CD4-positive, alpha-beta memory T cell (primary cell): ENCODE results near the gene SS18. TPM values are rescaled to one million over a fixed set of nuclear protein-coding genes. Genes with fewer than 3 reads are reported as not detected.

Experiments used
- CTCF ChIA-PET: fragments of 350-600 bp; sonication (Branson Sonifier 250); formaldehyde crosslinking; loops from one replicate; lab custom pipeline; 2021; ENCODE audit warnings: inconsistent platforms; ENCODE audit not compliant: partially characterized antibody; lab: Charles Lee
- POLR2A ChIA-PET: fragments of 350-600 bp; sonication (Branson Sonifier 250); formaldehyde crosslinking; loops from one replicate; lab custom pipeline; 2021; ENCODE audit not compliant: partially characterized antibody; lab: Charles Lee
- DNase-seq, 5 donors: peaks; one replicate each; pipeline versions ENCODE4 v3.0.0 to v3.0.0-alpha.2; 2020 to 2022; ENCODE audit warnings: mixed read lengths in 1 of 5
- H3K27ac ChIP-seq: one replicate; pipeline ENCODE4 v1.7.0; 2013; ENCODE audit warnings: low read depth, low read length
- H3K27me3 ChIP-seq: 2 replicates; pipeline ENCODE4 v1.7.0; 2013; ENCODE audit warnings: mild to moderate bottlenecking, low read length, moderate library complexity; ENCODE audit not compliant: insufficient read depth
- H3K36me3 ChIP-seq: 2 replicates; pipeline ENCODE4 v1.7.0; 2013; ENCODE audit warnings: mild to moderate bottlenecking, low read length, moderate library complexity; ENCODE audit not compliant: insufficient read depth
- H3K4me1 ChIP-seq: 2 replicates; pipeline ENCODE4 v1.7.0; 2013; ENCODE audit warnings: mild to moderate bottlenecking, low read length, moderate library complexity; ENCODE audit not compliant: insufficient read depth
- H3K4me3 ChIP-seq, 2 donors: one replicate each; pipeline ENCODE4 v1.7.0; 2013; ENCODE audit warnings: low read length in 2 of 2, mild to moderate bottlenecking in 1 of 2
- H3K9me3 ChIP-seq, 2 donors: one replicate each; pipeline ENCODE4 v1.7.0; 2013; ENCODE audit warnings: low read length in 2 of 2, control low read depth in 1 of 2; ENCODE audit not compliant: control insufficient read depth in 1 of 2
- H3K27ac Mint-ChIP-seq, 7 donors: one replicate each; pipeline ENCODE4 v1.8.0; 2020 to 2021; ENCODE audit warnings: mixed read lengths in 7 of 7, mild to moderate bottlenecking in 6 of 7, inconsistent platforms in 3 of 7, moderate library complexity in 3 of 7
- H3K27me3 Mint-ChIP-seq, 2 donors: one replicate each; pipeline ENCODE4 v1.8.0; 2020 to 2021; ENCODE audit warnings: mixed read lengths in 2 of 2
- H3K36me3 Mint-ChIP-seq, 2 donors: one replicate each; pipeline ENCODE4 v1.8.0; 2020 to 2021; ENCODE audit warnings: mixed read lengths in 2 of 2, inconsistent platforms in 1 of 2, mild to moderate bottlenecking in 1 of 2
- H3K4me1 Mint-ChIP-seq, 4 donors: one replicate each; pipeline ENCODE4 v1.8.0; 2020 to 2021; ENCODE audit warnings: mixed read lengths in 4 of 4, mild to moderate bottlenecking in 1 of 4
- H3K4me3 Mint-ChIP-seq, 8 donors: one replicate each; pipeline ENCODE4 v1.8.0; 2020 to 2021; ENCODE audit warnings: mixed read lengths in 8 of 8, mild to moderate bottlenecking in 7 of 8, moderate library complexity in 6 of 8, inconsistent platforms in 3 of 8
- H3K9me3 Mint-ChIP-seq, 8 donors: one replicate each; pipeline ENCODE4 v1.8.0; 2020 to 2021; ENCODE audit warnings: mixed read lengths in 8 of 8, mild to moderate bottlenecking in 5 of 8, inconsistent platforms in 3 of 8, moderate library complexity in 1 of 8
- intact Hi-C: fragments of 100-400 bp; cut with micrococcal nuclease; formaldehyde crosslinking; loops from one replicate; pipeline ENCODE4 v1.15.1; 2023
- polyA plus RNA-seq, 2 donors: library from polyadenylated mRNA; unstranded; fragments of 300-500 nt; fragmentation: Illumina TruSeq; gene quantifications; one replicate each; pipeline ENCODE4 v1.2.3, GENCODE V29; 2021
- total RNA-seq, 2 experiments: library from RNA; stranded (reverse); gene quantifications; one replicate each; pipeline ENCODE4 v1.2.3, GENCODE V29; 2021

Gene SS18
- total and polyA plus RNA-seq, 4 experiments from 2014 or later = 34.5 to 79.3 (median 58.9) TPM

DNA sequence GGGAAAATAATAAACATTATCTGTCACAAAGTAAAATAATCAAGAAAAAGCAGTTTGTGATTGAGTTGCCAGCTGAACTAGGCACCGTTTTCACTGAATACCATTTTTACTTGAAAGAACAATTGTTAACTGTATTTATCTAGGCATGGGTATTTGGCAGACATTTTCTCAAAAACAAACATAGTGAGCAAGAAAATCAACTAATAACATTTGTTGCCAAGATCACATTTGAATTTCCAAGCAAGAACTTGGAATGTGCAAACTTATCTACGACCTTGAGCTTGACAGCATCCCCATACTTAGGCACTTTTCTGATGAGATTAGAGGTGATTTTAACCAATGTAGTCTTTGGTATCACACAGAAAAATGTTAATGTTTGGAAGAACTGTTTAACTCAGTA, 16.7 kb downstream of the SS18 start:
- H3K27me3 ChIP-seq = no peaks in the 10 kb centered on the region
- ChIA-PET POLR2A (no interaction called here), CTCF (no interaction called here)
- H3K36me3 ChIP-seq = peaks cover 23% of the 10 kb centered on the region
- Mint-ChIP-seq H3K4me1 (peaks cover 21 to 41% (median 30%) of the 10 kb centered on the region in 4 donors), H3K36me3 (peaks cover 61 to 65% of the 10 kb centered on the region in 2 donors), H3K27me3 (no peaks in the 10 kb centered on the region), H3K4me3 (no peak overlapping the region), H3K9me3 (peaks cover 0 to 12% (median 4%) of the 10 kb centered on the region in 8 donors), H3K27ac (no peak overlapping the region)
- intact Hi-C loops = no loop called here
- no peak for DNase-seq
- H3K4me3 ChIP-seq = no peak overlapping the region
- peaks cover 4% of the 10 kb centered on the region for H3K4me1 ChIP-seq
- H3K9me3 ChIP-seq = peaks cover 0 to 3% of the 10 kb centered on the region in 2 donors
- H3K27ac ChIP-seq = no peak overlapping the region

DNA sequence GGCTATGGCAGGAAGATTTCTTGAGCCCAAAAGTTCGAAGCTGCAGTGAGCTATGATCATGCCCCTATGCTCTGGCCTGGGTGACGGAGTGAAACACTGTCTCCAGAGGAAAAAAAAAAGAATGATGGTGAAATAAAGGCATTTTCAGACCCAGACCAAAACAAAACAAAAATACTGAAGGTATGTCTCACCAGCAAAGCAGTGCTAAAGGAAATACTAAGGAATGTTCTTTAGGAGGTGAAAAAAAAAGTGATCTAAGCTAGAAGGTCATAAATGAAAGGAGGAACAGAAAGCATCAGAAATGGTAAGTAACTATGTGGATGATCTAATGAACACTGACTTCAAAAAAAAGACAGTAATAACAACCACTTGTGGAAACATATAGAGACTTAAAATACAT, 18.7 kb downstream of the SS18 start:
- no peak overlapping the region for H3K27ac Mint-ChIP-seq
- peaks cover 0 to 3% of the 10 kb centered on the region in 2 donors for H3K9me3 ChIP-seq
- H3K36me3 Mint-ChIP-seq = peaks cover 69% of the 10 kb centered on the region in 2 donors
- POLR2A ChIA-PET = no interaction called here
- no peak overlapping the region for H3K4me3 ChIP-seq
- peaks cover 33% of the 10 kb centered on the region for H3K36me3 ChIP-seq
- H3K27me3 ChIP-seq = no peaks in the 10 kb centered on the region
- H3K9me3 Mint-ChIP-seq = peaks cover 0 to 12% (median 4%) of the 10 kb centered on the region in 8 donors
- H3K4me1 ChIP-seq = peaks cover 10% of the 10 kb centered on the region
- no peaks in the 10 kb centered on the region for H3K27me3 Mint-ChIP-seq
- DNase-seq = no peak
- intact Hi-C loops = no loop called here
- no peak overlapping the region for H3K27ac ChIP-seq
- CTCF ChIA-PET = interaction anchor here (1.2 kb wide), 1 partner anchor 20 kb away, joined by 4 read pairs; no protein-coding TSS in a partner anchor
- H3K4me1 Mint-ChIP-seq = peaks cover 22 to 44% (median 35%) of the 10 kb centered on the region in 4 donors
- peak overlapping the region in 1 of 8 donors; percentile 3 for H3K4me3 Mint-ChIP-seq

DNA sequence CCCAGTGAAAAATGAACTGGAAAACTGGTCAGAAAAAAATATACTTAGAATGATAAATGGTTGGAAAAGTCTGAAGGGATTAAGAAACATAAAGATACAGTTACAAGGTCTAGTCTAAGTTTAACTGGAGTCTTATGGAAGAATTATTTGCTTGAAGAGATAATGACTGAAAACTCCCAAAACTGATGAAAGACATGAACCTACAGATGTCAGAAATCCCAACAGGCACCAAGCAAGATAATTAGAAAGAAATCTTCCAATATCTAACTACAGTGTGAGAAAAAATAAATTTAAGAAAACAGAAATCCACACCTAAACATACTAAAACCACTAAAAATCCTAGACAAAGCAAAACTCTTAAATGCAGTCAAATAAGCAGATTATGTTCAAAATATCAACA, 19.4 kb downstream of the SS18 start:
- peaks cover 0 to 12% (median 4%) of the 10 kb centered on the region in 8 donors for H3K9me3 Mint-ChIP-seq
- ChIA-PET CTCF (interaction anchor here (1.2 kb wide), 1 partner anchor 21 kb away, joined by 4 read pairs; no protein-coding TSS in a partner anchor), POLR2A (no interaction called here)
- H3K4me3 Mint-ChIP-seq = no peak overlapping the region
- DNase-seq = no peak
- H3K27me3 Mint-ChIP-seq = no peaks in the 10 kb centered on the region
- Histone ChIP-seq H3K9me3 (peaks cover 0 to 3% of the 10 kb centered on the region in 2 donors), H3K27ac (no peak overlapping the region), H3K4me1 (peaks cover 10% of the 10 kb centered on the region), H3K27me3 (no peaks in the 10 kb centered on the region), H3K4me3 (no peak overlapping the region), H3K36me3 (peaks cover 28% of the 10 kb centered on the region)
- intact Hi-C loops = no loop called here
- H3K36me3 Mint-ChIP-seq = peaks cover 70% of the 10 kb centered on the region in 2 donors
- no peak overlapping the region for H3K27ac Mint-ChIP-seq
- H3K4me1 Mint-ChIP-seq = peaks cover 23 to 41% (median 32%) of the 10 kb centered on the region in 4 donors

DNA sequence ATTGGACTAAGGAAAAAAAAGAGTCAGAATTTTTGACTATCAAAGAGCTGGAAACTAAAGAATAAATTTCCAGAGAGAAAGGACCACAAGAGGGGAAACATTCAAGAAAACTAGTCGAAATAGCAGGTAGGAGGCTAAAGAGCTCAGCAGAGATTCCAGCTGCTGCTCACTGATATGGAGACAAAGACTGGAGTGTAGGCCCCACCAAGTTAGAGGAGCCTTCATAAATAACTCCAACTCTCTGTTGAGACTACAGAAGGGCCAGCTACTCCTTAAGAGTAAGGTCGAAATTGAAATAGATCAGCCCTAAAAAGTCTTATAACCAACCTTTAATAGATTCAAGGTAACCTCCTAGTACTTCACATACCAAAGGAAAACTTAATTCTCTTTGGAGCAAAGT, 31.1 kb downstream of the SS18 start:
- peaks cover 16% of the 10 kb centered on the region for H3K36me3 ChIP-seq
- peaks cover 43 to 50% of the 10 kb centered on the region in 2 donors for H3K36me3 Mint-ChIP-seq
- H3K9me3 Mint-ChIP-seq = no peaks in the 10 kb centered on the region
- no peaks in the 10 kb centered on the region for H3K27me3 ChIP-seq
- CTCF ChIA-PET = interaction anchor here (1.1 kb wide), 1 partner anchor 260 kb away, joined by 3 read pairs; no protein-coding TSS in a partner anchor
- intact Hi-C loops = no loop called here
- DNase-seq = no peak
- POLR2A ChIA-PET = interaction anchor here (0.6 to 1.0 kb wide), 2 partner anchors 29 to 157 kb away, joined by 3 read pairs; no protein-coding TSS in a partner anchor
- H3K27ac Mint-ChIP-seq = peak overlapping the region in 2 of 7 donors; percentile 34 to 63
- H3K4me3 ChIP-seq = no peak overlapping the region
- no peak overlapping the region for H3K27ac ChIP-seq
- no peak overlapping the region for H3K4me3 Mint-ChIP-seq
- H3K9me3 ChIP-seq = no peaks in the 10 kb centered on the region
- peaks cover 7% of the 10 kb centered on the region for H3K4me1 ChIP-seq
- H3K27me3 Mint-ChIP-seq = no peaks in the 10 kb centered on the region
- peaks cover 12 to 18% (median 14%) of the 10 kb centered on the region in 4 donors for H3K4me1 Mint-ChIP-seq

DNA sequence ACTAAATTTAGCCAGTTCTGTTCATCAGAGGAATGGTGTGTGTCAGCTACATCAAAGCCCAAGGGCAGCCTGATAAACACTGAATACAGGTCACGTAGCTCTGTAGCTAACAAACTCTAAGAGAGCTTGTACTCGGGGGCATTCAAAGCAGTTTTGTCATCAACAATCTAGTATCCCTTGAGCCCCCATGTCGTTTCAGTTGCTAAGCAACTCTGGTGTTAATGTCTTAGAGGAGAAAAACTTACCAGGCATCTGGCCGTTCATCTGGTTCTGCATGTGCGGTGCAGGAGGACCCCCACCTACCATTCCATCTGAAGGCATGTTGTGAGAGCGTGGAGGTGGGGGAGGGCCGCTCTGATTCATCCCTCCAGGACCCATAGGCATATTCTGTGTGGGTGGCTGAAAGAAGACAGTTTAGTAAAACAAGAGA, 33.1 kb downstream of the SS18 start:
- Histone ChIP-seq H3K27me3 (no peaks in the 10 kb centered on the region), H3K9me3 (no peaks in the 10 kb centered on the region), H3K36me3 (peaks cover 25% of the 10 kb centered on the region), H3K4me3 (no peak overlapping the region), H3K27ac (no peak overlapping the region), H3K4me1 (peaks cover 7% of the 10 kb centered on the region)
- Mint-ChIP-seq H3K36me3 (peaks cover 53 to 60% of the 10 kb centered on the region in 2 donors), H3K4me1 (peaks cover 18 to 21% (median 19%) of the 10 kb centered on the region in 4 donors), H3K9me3 (no peaks in the 10 kb centered on the region), H3K27me3 (no peaks in the 10 kb centered on the region), H3K4me3 (no peak overlapping the region), H3K27ac (peak overlapping the region in 1 of 7 donors; percentile 18)
- POLR2A ChIA-PET = no interaction called here
- intact Hi-C loops = no loop called here
- DNase-seq = no peak
- CTCF ChIA-PET = no interaction called here

DNA sequence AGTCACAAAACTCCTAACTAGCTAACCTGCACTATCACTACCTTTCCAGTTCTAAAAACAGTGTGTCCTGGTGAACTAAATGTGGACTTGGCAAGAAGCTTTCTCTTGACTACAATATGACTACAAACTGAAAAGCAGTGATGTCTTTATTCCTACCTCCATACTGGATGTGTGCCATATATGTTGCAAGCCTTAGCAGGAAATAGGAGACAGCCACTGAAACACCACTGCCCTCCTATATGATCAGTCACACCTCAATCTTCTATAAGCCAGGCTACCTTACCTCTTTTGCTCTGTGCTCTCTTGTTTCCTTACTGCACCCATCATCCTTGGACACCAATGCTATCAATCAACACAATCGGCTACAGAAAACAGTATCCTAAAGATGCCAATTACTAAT, 34.1 kb downstream of the SS18 start:
- H3K36me3 Mint-ChIP-seq = peaks cover 46 to 59% of the 10 kb centered on the region in 2 donors
- POLR2A ChIA-PET = no interaction called here
- CTCF ChIA-PET = no interaction called here

DNA sequence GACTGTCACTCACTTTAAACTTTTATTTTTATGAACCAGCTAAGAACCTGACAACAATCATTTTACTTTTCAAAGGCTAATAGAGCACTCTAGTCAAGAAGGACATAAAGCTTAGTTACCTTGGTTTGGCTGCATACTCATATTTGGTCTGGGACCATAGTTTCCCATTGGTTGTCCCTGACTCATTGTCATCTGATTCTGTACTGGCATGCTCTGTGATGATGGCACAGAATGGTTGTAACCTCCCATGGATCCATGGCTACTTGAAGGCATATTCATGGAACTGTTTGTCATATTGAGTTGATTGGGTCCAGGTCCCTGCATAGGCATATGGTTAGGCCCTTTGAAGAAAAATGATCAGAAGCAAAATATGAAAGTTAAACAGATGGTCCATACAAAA, 37.9 kb downstream of the SS18 start:
- no peak overlapping the region for H3K4me3 ChIP-seq
- peaks cover 28% of the 10 kb centered on the region for H3K36me3 ChIP-seq
- Mint-ChIP-seq H3K4me3 (no peak overlapping the region), H3K4me1 (peaks cover 0 to 19% (median 12%) of the 10 kb centered on the region in 4 donors), H3K9me3 (no peaks in the 10 kb centered on the region), H3K27me3 (no peaks in the 10 kb centered on the region), H3K36me3 (peaks cover 35 to 54% of the 10 kb centered on the region in 2 donors), H3K27ac (peak overlapping the region in 1 of 7 donors; percentile 59)
- CTCF ChIA-PET = no interaction called here
- POLR2A ChIA-PET = interaction anchor here (0.6 kb wide), 1 partner anchor 1569 kb away, joined by 3 read pairs; no protein-coding TSS in a partner anchor
- H3K27ac ChIP-seq = no peak overlapping the region
- no peaks in the 10 kb centered on the region for H3K27me3 ChIP-seq
- intact Hi-C loops = no loop called here
- no peaks in the 10 kb centered on the region for H3K9me3 ChIP-seq
- DNase-seq = no peak
- H3K4me1 ChIP-seq = no peaks in the 10 kb centered on the region

More for the DNA sequence above, 34.1 kb downstream of the SS18 start:
- no peaks in the 10 kb centered on the region for H3K9me3 Mint-ChIP-seq
- Histone ChIP-seq H3K4me3 (no peak overlapping the region), H3K27me3 (no peaks in the 10 kb centered on the region), H3K36me3 (peaks cover 28% of the 10 kb centered on the region), H3K9me3 (no peaks in the 10 kb centered on the region), H3K27ac (no peak overlapping the region), H3K4me1 (peaks cover 7% of the 10 kb centered on the region)
- no peak overlapping the region for H3K4me3 Mint-ChIP-seq
- H3K27me3 Mint-ChIP-seq = no peaks in the 10 kb centered on the region
- intact Hi-C loops = no loop called here
- peak overlapping the region in 2 of 7 donors; percentile 7 to 37 for H3K27ac Mint-ChIP-seq
- DNase-seq = no peak
- H3K4me1 Mint-ChIP-seq = peaks cover 14 to 21% (median 18%) of the 10 kb centered on the region in 4 donors
